Neutrophil (primary cell): ENCODE data around the gene CCSER1.
"Not testable (repeated sequence)": the region's sequence is repeated elsewhere in the genome, so short reads cannot be mapped to it uniquely, and the experiment has no call there.

Experiments used
- H3K27ac ChIP-seq: fragments of 200-600 bp; sonication (generic); 2 replicates; pipeline ENCODE4 v1.5.1; 2016; ENCODE audit warnings: mild to moderate bottlenecking, moderate library complexity
- H3K27me3 ChIP-seq: fragments of 200-600 bp; sonication (generic); 2 replicates; pipeline ENCODE4 v1.6.0; 2016; ENCODE audit warnings: mild to moderate bottlenecking
- H3K36me3 ChIP-seq: fragments of 200-600 bp; sonication (generic); 2 replicates; pipeline ENCODE4 v1.5.1; 2017
- H3K4me1 ChIP-seq, 2 experiments: fragments of 200-600 bp in 1 of 2; sonication (generic) in 1 of 2; 1 replicate in 1 of 2; 2 replicates in 1 of 2; pipeline versions ENCODE4 v1.5.1 to v1.6.1; 2013 to 2016; ENCODE audit warnings: low read depth in 1 of 2, low read length in 1 of 2, mild to moderate bottlenecking in 1 of 2, moderate library complexity in 1 of 2; ENCODE audit not compliant: control insufficient read depth in 1 of 2, insufficient read depth in 1 of 2
- H3K4me3 ChIP-seq, 2 experiments: fragments of 200-600 bp in 1 of 2; sonication (generic) in 1 of 2; 1 replicate in 1 of 2; 2 replicates in 1 of 2; pipeline ENCODE4 v1.5.1; 2013 to 2016; ENCODE audit warnings: low read depth in 1 of 2, low read length in 1 of 2, mild to moderate bottlenecking in 1 of 2, moderate library complexity in 1 of 2
- H3K9me3 ChIP-seq: fragments of 200-600 bp; sonication (generic); 2 replicates; pipeline ENCODE4 v1.5.1; 2016
- TF ChIP-seq, protein P1 (sequence below): fragments of 200-600 bp; sonication (generic); IDR thresholded peaks from 2 replicates; pipeline ENCODE4 v1.5.1; 2016; ENCODE audit warnings: antibody characterized with exemption

The CCSER1 gene

GRCh38 chr4:90306810-90307209 is 179.6 kb downstream of the CCSER1 start:
- H3K36me3 ChIP-seq, result no peaks in the 10 kb centered on the region
- TF ChIP-seq, protein P1, sequence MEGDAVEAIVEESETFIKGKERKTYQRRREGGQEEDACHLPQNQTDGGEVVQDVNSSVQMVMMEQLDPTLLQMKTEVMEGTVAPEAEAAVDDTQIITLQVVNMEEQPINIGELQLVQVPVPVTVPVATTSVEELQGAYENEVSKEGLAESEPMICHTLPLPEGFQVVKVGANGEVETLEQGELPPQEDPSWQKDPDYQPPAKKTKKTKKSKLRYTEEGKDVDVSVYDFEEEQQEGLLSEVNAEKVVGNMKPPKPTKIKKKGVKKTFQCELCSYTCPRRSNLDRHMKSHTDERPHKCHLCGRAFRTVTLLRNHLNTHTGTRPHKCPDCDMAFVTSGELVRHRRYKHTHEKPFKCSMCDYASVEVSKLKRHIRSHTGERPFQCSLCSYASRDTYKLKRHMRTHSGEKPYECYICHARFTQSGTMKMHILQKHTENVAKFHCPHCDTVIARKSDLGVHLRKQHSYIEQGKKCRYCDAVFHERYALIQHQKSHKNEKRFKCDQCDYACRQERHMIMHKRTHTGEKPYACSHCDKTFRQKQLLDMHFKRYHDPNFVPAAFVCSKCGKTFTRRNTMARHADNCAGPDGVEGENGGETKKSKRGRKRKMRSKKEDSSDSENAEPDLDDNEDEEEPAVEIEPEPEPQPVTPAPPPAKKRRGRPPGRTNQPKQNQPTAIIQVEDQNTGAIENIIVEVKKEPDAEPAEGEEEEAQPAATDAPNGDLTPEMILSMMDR, result no peak

DNA sequence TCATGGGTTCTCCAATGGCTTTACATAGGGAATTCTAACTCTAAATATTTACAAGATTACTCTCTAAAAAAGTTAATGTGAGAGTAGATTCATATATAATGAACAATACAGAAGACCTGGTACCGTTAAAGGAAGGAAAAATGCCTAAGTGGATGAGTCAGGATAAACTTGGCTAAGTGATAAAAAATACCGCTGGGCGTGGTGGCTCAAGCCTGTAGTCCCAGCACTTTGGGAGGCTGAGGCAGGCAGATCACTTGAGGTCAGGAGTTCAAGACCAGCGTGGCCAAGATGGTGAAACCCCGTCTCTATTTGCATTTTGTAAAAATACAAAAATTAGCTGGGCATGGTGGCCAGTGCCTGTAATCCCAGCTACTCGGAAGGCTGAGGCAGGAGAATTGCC is 189.9 kb downstream of the CCSER1 start:
- H3K4me1 ChIP-seq, result peaks cover 4 to 22% of the 10 kb centered on the region in 2 experiments
- H3K4me3 ChIP-seq, H3K27me3 ChIP-seq, H3K27ac ChIP-seq, H3K9me3 ChIP-seq, H3K36me3 ChIP-seq: not testable (repeated sequence)

More at GRCh38 chr4:90306810-90307209, 179.6 kb downstream of the CCSER1 start:
- no peaks in the 10 kb centered on the region for H3K4me1 ChIP-seq
- no peak overlapping the region for H3K27ac ChIP-seq
- H3K27me3 ChIP-seq, result no peaks in the 10 kb centered on the region
- H3K4me3 ChIP-seq, result no peak overlapping the region
- no peaks in the 10 kb centered on the region for H3K9me3 ChIP-seq

DNA sequence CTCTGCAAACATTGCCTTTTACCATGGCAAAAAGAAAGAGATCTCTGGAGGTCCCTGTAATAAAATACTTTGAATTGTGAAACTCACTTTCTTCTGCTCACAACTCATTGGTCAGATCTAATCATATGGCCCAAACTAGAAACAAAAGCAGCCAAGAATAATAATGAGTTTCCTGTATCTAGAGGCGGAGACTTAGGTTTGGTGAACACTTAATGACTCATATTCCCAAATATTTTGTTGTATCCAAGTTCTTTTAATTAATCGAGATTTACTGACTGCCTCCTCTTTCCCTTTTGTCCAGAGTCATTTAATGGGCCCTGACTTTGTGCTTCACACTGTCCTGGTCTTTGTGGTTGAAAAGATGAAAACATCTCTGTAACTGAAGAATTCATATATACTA is 190.6 kb downstream of the CCSER1 start:
- H3K9me3 ChIP-seq, result no peaks in the 10 kb centered on the region
- no peak overlapping the region for H3K4me3 ChIP-seq
- H3K27me3 ChIP-seq, result no peaks in the 10 kb centered on the region
- TF ChIP-seq, protein P1, result no peak
- peaks cover 4 to 22% of the 10 kb centered on the region in 2 experiments for H3K4me1 ChIP-seq
- H3K36me3 ChIP-seq, result no peaks in the 10 kb centered on the region
- H3K27ac ChIP-seq, result no peak overlapping the region

DNA sequence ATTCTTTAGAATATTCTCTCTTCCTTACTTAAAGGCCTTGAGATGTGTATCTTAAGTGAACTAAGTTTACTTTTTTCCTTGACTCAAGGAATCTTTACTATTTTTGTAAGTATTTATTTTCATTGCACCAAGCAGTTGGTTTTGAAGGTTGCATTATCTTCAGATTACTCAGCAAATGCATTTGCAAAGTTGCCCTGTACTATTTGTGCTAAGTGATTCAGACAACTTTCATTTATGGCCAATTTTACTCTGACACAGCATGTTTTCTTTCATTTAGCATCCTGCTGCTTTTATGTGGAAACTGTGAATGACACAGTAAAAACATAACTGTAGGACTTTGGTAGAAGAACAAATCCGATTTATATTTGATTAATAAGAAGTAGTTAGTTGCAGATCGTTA is 191.0 kb downstream of the CCSER1 start:
- TF ChIP-seq, protein P1, result no peak
- Histone ChIP-seq H3K4me3 (no peak overlapping the region), H3K36me3 (no peaks in the 10 kb centered on the region), H3K4me1 (peaks cover 4 to 22% of the 10 kb centered on the region in 2 experiments), H3K27me3 (no peaks in the 10 kb centered on the region), H3K27ac (no peak overlapping the region), H3K9me3 (no peaks in the 10 kb centered on the region)

- Histone ChIP-seq H3K36me3 (no peaks in the 10 kb centered on the region), H3K27ac (peak overlapping the region; percentile 62), H3K27me3 (no peaks in the 10 kb centered on the region), H3K9me3 (no peaks in the 10 kb centered on the region), H3K4me1 (peaks cover 26 to 45% of the 10 kb centered on the region in 2 experiments), H3K4me3 (peak overlapping the region; percentile 25 to 40)
- TF ChIP-seq, protein P1, result no peak
These were observed 201.4 kb downstream of the CCSER1 start for GRCh38 chr4:90328558-90328957.

- TF ChIP-seq, protein P1, result no peak
- Histone ChIP-seq H3K4me1 (peaks cover 26 to 45% of the 10 kb centered on the region in 2 experiments), H3K27me3 (no peaks in the 10 kb centered on the region), H3K27ac (no peak overlapping the region), H3K4me3 (no peak overlapping the region), H3K9me3 (no peaks in the 10 kb centered on the region), H3K36me3 (no peaks in the 10 kb centered on the region)
These were observed 203.4 kb downstream of the CCSER1 start for GRCh38 chr4:90330546-90330945.
